Parathyroid adenoma (tissue), 2 donors: ENCODE results near the gene IL17B.

Source experiments
- H2AFZ ChIP-seq: fragments of 300-600 bp; sonication (generic); one replicate; pipeline ENCODE4 v1.7.0; 2017; ENCODE audit warnings: antibody characterized with exemption, mild to moderate bottlenecking
- H3K27ac ChIP-seq: fragments of 300-600 bp; sonication (generic); one replicate; pipeline ENCODE4 v1.7.0; 2017
- H3K27me3 ChIP-seq: fragments of 300-600 bp; sonication (generic); one replicate; pipeline ENCODE4 v1.7.0; 2017; ENCODE audit warnings: low read length; ENCODE audit not compliant: control insufficient read depth, insufficient read depth
- H3K36me3 ChIP-seq: fragments of 300-600 bp; sonication (generic); one replicate; pipeline ENCODE4 v1.7.0; 2017; ENCODE audit warnings: low read length; ENCODE audit not compliant: control insufficient read depth, insufficient read depth
- H3K4me1 ChIP-seq: fragments of 300-600 bp; sonication (generic); one replicate; pipeline ENCODE4 v1.7.0; 2017; ENCODE audit warnings: control low read depth
- H3K4me2 ChIP-seq: fragments of 300-600 bp; sonication (generic); one replicate; pipeline ENCODE4 v1.7.0; 2017; ENCODE audit warnings: low read length
- H3K4me3 ChIP-seq: fragments of 300-600 bp; sonication (generic); one replicate; pipeline ENCODE4 v1.7.0; 2017; ENCODE audit warnings: low read depth, low read length
- H3K79me2 ChIP-seq: fragments of 300-600 bp; sonication (generic); one replicate; pipeline ENCODE4 v1.7.0; 2017; ENCODE audit warnings: control low read depth
- H3K9ac ChIP-seq: fragments of 300-600 bp; sonication (generic); one replicate; pipeline ENCODE4 v1.7.0; 2017; ENCODE audit warnings: mild to moderate bottlenecking
- H3K9me3 ChIP-seq: fragments of 300-600 bp; sonication (generic); one replicate; pipeline ENCODE4 v1.7.0; 2017; ENCODE audit warnings: low read length; ENCODE audit not compliant: control insufficient read depth
- CTCF ChIP-seq: fragments of 300-600 bp; sonication (generic); IDR thresholded peaks from one replicate; pipeline ENCODE4 v1.7.0; 2017; ENCODE audit warnings: antibody characterized with exemption, mild to moderate bottlenecking
- donor health status: primary hyperparathyroidism.

IL17B gene

GRCh38 chr5:149358868-149359495 is 20.1 kb downstream of the IL17B start:
- H3K9ac ChIP-seq: no peak overlapping the region
- no peak overlapping the region for H3K27ac ChIP-seq
- no peaks in the 10 kb centered on the region for H3K9me3 ChIP-seq

GRCh38 chr5:149358294-149358651 is 20.8 kb downstream of the IL17B start:
- H3K27me3 ChIP-seq: no peaks in the 10 kb centered on the region
- H3K4me3 ChIP-seq: peak overlapping the region; percentile 75
- peak overlapping the region; percentile 86 for H2AFZ ChIP-seq
- no peaks in the 10 kb centered on the region for H3K79me2 ChIP-seq
- H3K9me3 ChIP-seq: no peaks in the 10 kb centered on the region
- TF ChIP-seq CTCF: no peak
- H3K36me3 ChIP-seq: no peaks in the 10 kb centered on the region
- peaks cover 9% of the 10 kb centered on the region for H3K4me1 ChIP-seq
- peak overlapping the region; percentile 41 for H3K27ac ChIP-seq
- peak overlapping the region; percentile 40 for H3K9ac ChIP-seq
- H3K4me2 ChIP-seq: peak overlapping the region; percentile 84

More at GRCh38 chr5:149358868-149359495, 20.1 kb downstream of the IL17B start:
- no peaks in the 10 kb centered on the region for H3K79me2 ChIP-seq
- H3K27me3 ChIP-seq: no peaks in the 10 kb centered on the region
- H3K4me1 ChIP-seq: peaks cover 9% of the 10 kb centered on the region
- TF ChIP-seq CTCF: no peak
- H2AFZ ChIP-seq: no peak overlapping the region
- no peaks in the 10 kb centered on the region for H3K36me3 ChIP-seq
- H3K4me3 ChIP-seq: peak overlapping the region; percentile 75
- peak overlapping the region; percentile 84 for H3K4me2 ChIP-seq

- no peak for TF ChIP-seq CTCF
- Histone ChIP-seq H3K4me1 (peaks cover 9% of the 10 kb centered on the region), H3K36me3 (no peaks in the 10 kb centered on the region), H3K27ac (peak within 1 kb of the TSS; percentile 55), H3K27me3 (no peaks in the 10 kb centered on the region), H2AFZ (peak within 1 kb of the TSS; percentile 86), H3K79me2 (no peaks in the 10 kb centered on the region), H3K4me3 (peak within 1 kb of the TSS; percentile 75), H3K4me2 (peak within 1 kb of the TSS; percentile 84), H3K9ac (peak within 1 kb of the TSS; percentile 40), H3K9me3 (no peaks in the 10 kb centered on the region)
Measured at GRCh38 chr5:149357370-149358293, 21.5 kb downstream of the IL17B start, which contains the start of gene PCYOX1L. PCYOX1L (plus strand) TSS chr5:149358046; CDS start chr5:149358069, 23 bp downstream.

- H3K36me3 ChIP-seq: no peaks in the 10 kb centered on the region
- no peak overlapping the region for H2AFZ ChIP-seq
- H3K27ac ChIP-seq: no peak overlapping the region
Measured at GRCh38 chr5:149356391-149356790, 22.7 kb downstream of the IL17B start.

More at GRCh38 chr5:149356391-149356790, 22.7 kb downstream of the IL17B start:
- Histone ChIP-seq H3K9ac (no peak overlapping the region), H3K4me1 (peaks cover 9% of the 10 kb centered on the region), H3K4me3 (no peak overlapping the region), H3K9me3 (no peaks in the 10 kb centered on the region), H3K27me3 (no peaks in the 10 kb centered on the region), H3K4me2 (no peak overlapping the region), H3K79me2 (no peaks in the 10 kb centered on the region)
- TF ChIP-seq CTCF: no peak
